HFF-Myc (cell line): ENCODE results near the gene YPEL3.

ENCODE experiments used
- DNase-seq: peaks from one replicate; pipeline ENCODE4 v3.0.0-alpha.2; 2011; ENCODE audit warnings: low read depth; ENCODE audit errors: extremely low read depth
- H3K4me3 ChIP-seq: replicated peaks from 2 replicates; pipeline ENCODE4 v1.5.1; 2011; ENCODE audit warnings: low read depth, mild to moderate bottlenecking, control low read depth, low read length
- CTCF ChIP-seq: IDR thresholded peaks from 2 replicates; pipeline ENCODE4 v1.5.1; 2012; ENCODE audit warnings: mild to moderate bottlenecking, low read depth, low read length, control low read depth; ENCODE audit errors: missing control alignments

Gene YPEL3, protein sequence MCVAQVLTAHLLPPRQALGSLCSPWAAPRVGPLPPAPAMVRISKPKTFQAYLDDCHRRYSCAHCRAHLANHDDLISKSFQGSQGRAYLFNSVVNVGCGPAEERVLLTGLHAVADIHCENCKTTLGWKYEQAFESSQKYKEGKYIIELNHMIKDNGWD

GRCh38 chr16:30096105-30096861 is at the start of gene YPEL3:
Gene YPEL3 (minus strand): TSS chr16:30096213. CDS start chr16:30095482, 731 bp downstream.
- no peak for TF ChIP-seq CTCF
- H3K4me3 ChIP-seq, result peak within 1 kb of the TSS; percentile 46
- DNase-seq, result no peak

GRCh38 chr16:30145657-30146056 is 49.6 kb upstream of the YPEL3 start:
- DNase-seq, result no peak
- H3K4me3 ChIP-seq, result no peak overlapping the region
- TF ChIP-seq CTCF, result no peak

DNA sequence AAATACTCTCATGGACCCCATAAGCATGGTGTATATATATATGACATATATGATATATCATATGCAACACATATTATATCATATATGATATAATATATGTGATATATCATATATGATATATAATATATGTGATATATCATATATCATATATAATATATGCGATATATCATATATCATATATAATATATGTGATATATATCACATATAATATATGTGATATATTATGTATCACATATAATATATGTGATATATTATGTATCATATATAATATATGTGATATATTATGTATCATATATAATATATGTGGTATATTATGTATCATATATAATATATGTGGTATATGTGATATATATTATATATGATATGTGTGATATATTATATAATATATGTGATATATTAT is 48.9 kb upstream of the YPEL3 start:
- DNase-seq, result no peak
- no peak for TF ChIP-seq CTCF
- no peak overlapping the region for H3K4me3 ChIP-seq

- no peak for DNase-seq
- no peak for TF ChIP-seq CTCF
These were observed 48.0 kb upstream of the YPEL3 start for GRCh38 chr16:30144017-30144416.

DNA sequence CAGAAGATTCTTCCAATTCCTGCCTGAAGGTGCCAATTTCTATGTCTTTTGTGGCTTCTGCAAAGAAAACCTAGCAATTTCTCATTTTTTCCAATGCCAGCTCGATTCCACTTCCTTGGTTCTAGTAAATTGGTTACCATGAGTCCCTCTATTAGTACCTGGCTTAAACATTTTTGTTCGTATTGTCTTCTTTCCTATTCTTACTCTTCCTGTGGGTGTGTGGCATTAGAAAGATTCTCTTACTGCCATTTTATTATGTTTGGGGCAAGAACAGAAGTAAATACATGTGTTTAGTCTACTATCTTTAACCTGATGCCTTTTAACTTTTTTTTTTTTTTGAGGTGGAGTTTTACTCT is 47.3 kb upstream of the YPEL3 start:
- DNase-seq, result no peak
- no peak overlapping the region for H3K4me3 ChIP-seq
- TF ChIP-seq CTCF, result no peak

More at GRCh38 chr16:30144017-30144416, 48.0 kb upstream of the YPEL3 start:
- no peak overlapping the region for H3K4me3 ChIP-seq

DNA sequence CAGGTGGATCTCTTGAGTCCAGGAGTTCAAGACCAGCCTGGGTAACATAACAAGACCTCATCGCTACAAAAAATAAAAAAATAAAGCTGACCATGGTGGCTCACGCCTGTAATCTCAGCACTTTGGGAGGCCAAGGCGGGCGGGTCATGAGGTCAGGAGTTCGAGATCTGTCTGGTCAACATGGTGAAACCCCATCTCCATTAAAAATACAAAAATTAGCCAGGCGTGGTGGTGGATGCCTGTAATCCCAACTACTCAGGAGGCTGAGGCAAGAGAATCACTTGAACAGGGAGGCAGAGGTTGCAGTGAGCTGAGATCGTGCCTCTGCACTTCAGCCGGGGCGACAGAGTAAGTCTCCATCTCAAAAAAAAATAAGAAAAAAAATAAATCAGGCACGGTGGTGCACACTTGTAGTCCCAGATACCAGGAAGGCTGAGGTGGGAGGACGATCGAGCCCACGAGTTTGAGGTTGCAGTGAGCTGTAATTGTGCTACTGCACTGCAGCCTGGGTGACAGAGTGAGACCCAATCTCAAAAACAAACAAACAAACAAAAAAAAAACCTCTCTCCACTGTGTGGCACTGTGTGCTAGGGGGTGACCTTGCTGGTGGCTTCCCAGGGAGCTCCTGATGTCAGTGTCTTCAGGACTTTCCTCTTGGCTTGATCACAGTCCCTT is 46.8 kb upstream of the YPEL3 start:
- TF ChIP-seq CTCF, result no peak
- no peak overlapping the region for H3K4me3 ChIP-seq
- no peak for DNase-seq
